Heart right ventricle (tissue), 16 donors: Measurements from ENCODE around the gene ISCA2. TPM values are rescaled to one million over a fixed set of nuclear protein-coding genes. Genes with fewer than 3 reads are reported as not detected.

Source experiments
- ATAC-seq, 8 donors: fragments of 200-7000 bp; cut with Tn5 transposase; one replicate each; pipeline ENCODE4 v1.9.1; 2020; ENCODE audit warnings: mild to moderate bottlenecking in 8 of 8, moderate library complexity in 8 of 8, moderate number of reproducible peaks in 1 of 8
- DNase-seq, 2 donors: peaks; one replicate each; pipeline ENCODE4 v3.0.0-alpha.2; 2020
- H3K27ac ChIP-seq, 10 donors: fragments of 200-600 bp; sonication (generic) in 2 of 10; one replicate each; pipeline versions ENCODE4 v1.5.0 to v1.8.0; 2020 to 2022; ENCODE audit warnings: mild to moderate bottlenecking in 3 of 10
- H3K27me3 ChIP-seq, 7 donors: fragments of 200-600 bp; one replicate each; pipeline ENCODE4 v1.8.0; 2021 to 2022; ENCODE audit warnings: mild to moderate bottlenecking in 2 of 7
- H3K36me3 ChIP-seq, 9 donors: fragments of 200-600 bp; sonication (generic) in 1 of 9; one replicate each; pipeline versions ENCODE4 v1.5.0 to v1.8.0; 2020 to 2022; ENCODE audit warnings: mild to moderate bottlenecking in 2 of 9
- H3K4me1 ChIP-seq, 9 donors: fragments of 200-600 bp; sonication (generic) in 1 of 9; one replicate each; pipeline versions ENCODE4 v1.5.0 to v1.8.0; 2020 to 2022; ENCODE audit warnings: mild to moderate bottlenecking in 4 of 9
- H3K4me3 ChIP-seq, 10 donors: fragments of 200-600 bp; sonication (generic) in 2 of 10; one replicate each; pipeline versions ENCODE4 v1.5.0 to v1.8.0; 2020 to 2022; ENCODE audit warnings: mild to moderate bottlenecking in 7 of 10, moderate library complexity in 2 of 10
- H3K9me3 ChIP-seq, 11 donors: fragments of 200-600 bp in 10 of 11; sonication (generic) in 2 of 11; one replicate each; pipeline versions ENCODE4 v1.5.0 to v1.8.0; 2013 to 2022; ENCODE audit warnings: mild to moderate bottlenecking in 2 of 11, control low read depth in 1 of 11, moderate library complexity in 1 of 11
- CTCF ChIP-seq, 9 donors: fragments of 200-600 bp; sonication (generic) in 2 of 9; IDR thresholded peaks; one replicate each; pipeline versions ENCODE4 v1.5.0 to v1.8.0; 2021 to 2022; ENCODE audit warnings: antibody characterized with exemption in 9 of 9, mild to moderate bottlenecking in 5 of 9, moderate library complexity in 1 of 9
- WGBS, 2 donors: extraction: QIAGEN DNeasy Blood & Tissue Kit; methylation state at CpG; one replicate each; pipeline ENCODE4 v1.1.7; 2013; ENCODE audit warnings: inconsistent platforms in 1 of 2; 5-methylcytosine and 5-hydroxymethylcytosine counted together
- intact Hi-C, 10 donors: fragments of 100-400 bp; cut with DNase I; formaldehyde crosslinking; loops; one replicate each; pipeline versions ENCODE4 v1.11.1 to v1.14.2; 2022
- polyA plus RNA-seq, 2 donors: library from polyadenylated mRNA; stranded (reverse); fragments of 200-250 nt; gene quantifications; one replicate each; pipeline ENCODE4 v1.2.3, GENCODE V29; 2013
- total RNA-seq, 10 donors: library from RNA; stranded (reverse); fragmentation: NEBNext Ultra II Directional in 3 of 10; extraction: Animal tissue kit (Norgen Biotek cat#: 25700) in 3 of 10; gene quantifications; one replicate each; pipeline versions ENCODE4 v1.2.1 to v1.2.4, GENCODE V29; 2021 to 2023
- donor health status: Arrhythmogenic right ventricular cardiomyopathy.
- donor health status: ischemic (EF 13 %, LVEDD 7.1; RV severe dilation, severe dysfunction).
- donor health status: healthy with polysubstance abuse.
- donor health status: DM: no; HTN: yes; CAD: no.
- donor health status: DM: no; HTN: no; CAD: no.
- donor health status: ischemic (EF 25% LVEDD 6.9; RV normal size, moderate dysfunction).
- donor health status: ischemic (EF 25% LVEDD 5.7; RV mildly dilated, moderate dysfunction).
- donor health status: healthy.
- donor health status: DM: yes; HTN: yes; CAD: no.
- donor health status: Ischemic cardiomyopathy.
- donor health status: ischemic (EF 35%, LVEDD 5.7; RV mildly dilated, moderate dysfunction).
- donor health status: nonischemic (EF 11% LVEDD 7.7; RV severe dilation, severe dysfunction).
- donor health status: DM: yes; HTN: yes; CAD: no.
- donor health status: PGD.
- donor health status: ischemic (EF 29% LVEDD 5.4; RV normal size, mild dysfunction).
- donor health status: nonischemic (EF 23%, LVEDD 6.1; RV moderate dilation, normal function).

The ISCA2 gene
- total and polyA plus RNA-seq, 12 donors, result 20.6 to 44.3 (median 39.9) TPM

GRCh38 chr14:74525361-74525851 is 31.8 kb downstream of the ISCA2 start:
- Histone ChIP-seq H3K4me3 (no peak overlapping the region), H3K27ac (no peak overlapping the region), H3K27me3 (no peaks in the 10 kb centered on the region), H3K4me1 (peaks cover 0 to 9% (median 0%) of the 10 kb centered on the region in 9 donors), H3K36me3 (peaks cover 0 to 26% (median 0%) of the 10 kb centered on the region in 9 donors), H3K9me3 (no peaks in the 10 kb centered on the region)
- DNase-seq (no peak), ATAC-seq (no peak)
- WGBS, 2 donors, result 69 to 76% methylated on average over 4 of the region's 4 CpGs
- intact Hi-C loops, result no loop called here
- TF ChIP-seq CTCF (IDR thresholded peaks at IDR 0.05), result no peak

GRCh38 chr14:74526854-74527585 is 33.5 kb downstream of the ISCA2 start:
- peaks cover 0 to 20% (median 0%) of the 10 kb centered on the region in 9 donors for H3K36me3 ChIP-seq
- H3K27ac ChIP-seq, result no peak overlapping the region
- H3K27me3 ChIP-seq, result no peaks in the 10 kb centered on the region
- no peak for DNase-seq
- peaks cover 0 to 14% (median 0%) of the 10 kb centered on the region in 9 donors for H3K4me1 ChIP-seq
- H3K9me3 ChIP-seq, result no peaks in the 10 kb centered on the region
- WGBS, 2 donors, result 80 to 81% methylated on average over 10 of the region's 10 CpGs
- intact Hi-C loops, result no loop called here
- no peak for TF ChIP-seq CTCF (IDR thresholded peaks at IDR 0.05)
- no peak overlapping the region for H3K4me3 ChIP-seq
- ATAC-seq, result no peak

DNA sequence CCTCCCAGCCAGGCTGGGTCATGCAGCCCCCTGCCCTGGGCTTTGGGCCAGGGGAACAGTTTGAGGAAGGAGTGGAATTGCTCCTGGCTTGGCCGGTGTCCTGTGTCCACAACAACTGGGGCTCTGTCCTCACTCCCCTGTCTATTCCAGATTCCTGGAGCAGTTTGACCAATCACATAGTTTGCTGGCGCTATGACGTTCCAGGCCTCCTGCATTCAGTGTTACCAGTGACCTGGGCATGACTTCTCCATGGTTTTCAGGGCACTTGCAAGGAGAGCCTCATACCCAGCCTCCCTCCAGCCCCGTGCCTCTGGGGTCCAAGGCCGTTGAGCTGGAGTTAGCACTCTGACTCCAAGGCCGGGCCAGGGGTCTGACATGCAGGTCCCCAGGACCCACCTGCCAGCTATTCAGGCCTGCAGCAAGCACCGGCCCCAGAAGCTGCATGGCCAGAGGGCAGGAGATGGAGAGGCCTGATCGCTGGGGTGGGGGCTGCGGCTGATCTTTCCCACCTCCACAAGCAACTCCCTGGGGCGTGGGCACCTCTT is 34.2 kb downstream of the ISCA2 start:
- no peaks in the 10 kb centered on the region for H3K9me3 ChIP-seq
- DNase-seq (no peak), ATAC-seq (no peak)
- H3K4me3 ChIP-seq, result no peak overlapping the region
- no peaks in the 10 kb centered on the region for H3K27me3 ChIP-seq
- peaks cover 0 to 16% (median 0%) of the 10 kb centered on the region in 9 donors for H3K36me3 ChIP-seq
- no peak for TF ChIP-seq CTCF (IDR thresholded peaks at IDR 0.05)
- intact Hi-C loops, result no loop called here
- WGBS, 2 donors, result 83 to 85% methylated on average over 10 of the region's 10 CpGs
- H3K4me1 ChIP-seq, result peaks cover 0 to 14% (median 0%) of the 10 kb centered on the region in 9 donors
- no peak overlapping the region for H3K27ac ChIP-seq

- WGBS, 2 donors, result 70 to 76% methylated on average over 13 to 14 of the region's 14 CpGs
- TF ChIP-seq CTCF (IDR thresholded peaks at IDR 0.05), result no peak
- no peak overlapping the region for H3K27ac ChIP-seq
- no peak overlapping the region for H3K4me3 ChIP-seq
- DNase-seq (no peak), ATAC-seq (no peak)
- H3K9me3 ChIP-seq, result no peaks in the 10 kb centered on the region
- peaks cover 0 to 21% (median 0%) of the 10 kb centered on the region in 9 donors for H3K36me3 ChIP-seq
- H3K27me3 ChIP-seq, result no peaks in the 10 kb centered on the region
- peaks cover 0 to 14% (median 0%) of the 10 kb centered on the region in 9 donors for H3K4me1 ChIP-seq
- intact Hi-C loops, result no loop called here
Measured at GRCh38 chr14:74528406-74528805, 34.8 kb downstream of the ISCA2 start.
